Measurements from ENCODE around the gene THRA. TPM values are rescaled to one million over a fixed set of nuclear protein-coding genes. Genes with fewer than 3 reads are reported as not detected.

Gene THRA
- total and polyA plus RNA-seq, 8 donors: 37.9 to 80.7 (median 72.3) TPM

DNA sequence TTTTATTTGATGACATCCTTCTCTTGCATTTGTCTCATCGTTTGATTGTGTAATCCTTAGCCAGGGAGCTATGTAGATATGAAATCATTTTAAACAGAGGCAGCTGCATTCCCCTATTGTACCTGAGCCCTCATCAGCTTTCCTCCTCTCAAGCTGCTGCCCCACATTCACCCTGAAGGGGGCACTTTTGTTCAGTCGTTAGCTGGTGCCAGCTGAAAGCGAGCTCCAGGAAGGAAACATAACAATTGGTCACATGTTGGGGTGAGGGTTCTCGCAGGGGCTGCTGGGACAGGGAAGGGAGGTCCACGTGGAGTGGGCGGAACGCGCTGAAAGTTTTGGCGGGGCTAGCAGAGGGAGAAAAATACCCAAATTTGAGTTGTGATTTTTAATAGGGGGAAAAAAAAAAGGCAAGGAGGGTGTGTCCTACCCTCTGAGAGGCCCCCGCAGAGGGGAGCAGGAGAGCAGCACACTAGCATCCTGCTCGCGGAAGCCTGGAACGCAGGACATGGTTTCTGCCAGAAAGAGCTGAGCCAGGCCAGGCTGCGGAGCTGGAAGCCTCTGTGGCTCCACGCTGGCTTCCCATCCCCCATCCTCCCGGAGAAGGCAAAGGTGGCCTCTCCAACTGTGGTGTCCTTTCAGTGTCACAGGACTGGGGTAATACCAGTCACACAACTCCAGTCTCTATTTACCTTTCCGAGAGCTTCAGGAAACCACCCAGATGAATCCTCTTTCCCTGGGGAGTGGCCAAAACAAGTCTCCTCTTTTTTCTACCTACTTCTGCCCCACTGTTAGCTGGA is 50.5 kb downstream of the THRA start:
- DNase-seq: peak; percentile 93 to 97 (median 94)
- no peaks in the 10 kb centered on the region for H3K27me3 ChIP-seq
- peaks cover 44 to 61% of the 10 kb centered on the region in 2 donors for H3K4me1 ChIP-seq
- TF ChIP-seq, protein P1, sequence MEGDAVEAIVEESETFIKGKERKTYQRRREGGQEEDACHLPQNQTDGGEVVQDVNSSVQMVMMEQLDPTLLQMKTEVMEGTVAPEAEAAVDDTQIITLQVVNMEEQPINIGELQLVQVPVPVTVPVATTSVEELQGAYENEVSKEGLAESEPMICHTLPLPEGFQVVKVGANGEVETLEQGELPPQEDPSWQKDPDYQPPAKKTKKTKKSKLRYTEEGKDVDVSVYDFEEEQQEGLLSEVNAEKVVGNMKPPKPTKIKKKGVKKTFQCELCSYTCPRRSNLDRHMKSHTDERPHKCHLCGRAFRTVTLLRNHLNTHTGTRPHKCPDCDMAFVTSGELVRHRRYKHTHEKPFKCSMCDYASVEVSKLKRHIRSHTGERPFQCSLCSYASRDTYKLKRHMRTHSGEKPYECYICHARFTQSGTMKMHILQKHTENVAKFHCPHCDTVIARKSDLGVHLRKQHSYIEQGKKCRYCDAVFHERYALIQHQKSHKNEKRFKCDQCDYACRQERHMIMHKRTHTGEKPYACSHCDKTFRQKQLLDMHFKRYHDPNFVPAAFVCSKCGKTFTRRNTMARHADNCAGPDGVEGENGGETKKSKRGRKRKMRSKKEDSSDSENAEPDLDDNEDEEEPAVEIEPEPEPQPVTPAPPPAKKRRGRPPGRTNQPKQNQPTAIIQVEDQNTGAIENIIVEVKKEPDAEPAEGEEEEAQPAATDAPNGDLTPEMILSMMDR (IDR thresholded peaks at IDR 0.05): peak; percentile 84 to 95
- no peaks in the 10 kb centered on the region for H3K36me3 ChIP-seq
- peak overlapping the region; percentile 79 to 92 for H3K27ac ChIP-seq
- ATAC-seq: peak; percentile 83
- H3K4me3 ChIP-seq: peak overlapping the region; percentile 40 to 47
- intact Hi-C loops (cut with DNase I): loop anchor here in 1 of 2 donors (10.0 kb wide), 1 partner anchor 61 kb away; the partner anchor contains the start of gene RAPGEFL1
- no peaks in the 10 kb centered on the region for H3K9me3 ChIP-seq

DNA sequence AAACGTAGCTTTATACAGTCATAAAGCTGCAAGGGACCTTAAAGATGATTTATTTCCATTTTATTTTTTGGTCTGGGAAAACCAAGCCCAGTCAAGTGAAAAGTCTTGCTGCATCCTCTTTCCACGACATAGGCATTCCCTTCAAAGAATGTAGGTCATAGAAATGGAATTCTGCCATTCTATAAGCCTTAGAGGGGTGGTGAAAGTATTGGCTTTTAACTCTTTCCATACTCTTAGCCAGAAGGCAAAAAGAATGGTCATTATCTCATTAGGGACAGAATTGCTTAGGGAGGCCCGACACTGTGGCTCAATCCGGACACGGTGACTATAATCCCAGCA is 51.1 kb downstream of the THRA start:
- H3K36me3 ChIP-seq: no peaks in the 10 kb centered on the region
- no peaks in the 10 kb centered on the region for H3K27me3 ChIP-seq
- intact Hi-C loops (cut with DNase I): loop anchor here in 1 of 2 donors (10.0 kb wide), 1 partner anchor 61 kb away; the partner anchor contains the start of gene RAPGEFL1
- ATAC-seq (no peak), DNase-seq (no peak)
- H3K27ac ChIP-seq: peak overlapping the region; percentile 79 to 92
- no peaks in the 10 kb centered on the region for H3K9me3 ChIP-seq
- peak overlapping the region in 1 of 2 donors; percentile 47 for H3K4me3 ChIP-seq
- H3K4me1 ChIP-seq: peaks cover 39 to 60% of the 10 kb centered on the region in 2 donors
- TF ChIP-seq, protein P1 (IDR thresholded peaks at IDR 0.05): no peak

DNA sequence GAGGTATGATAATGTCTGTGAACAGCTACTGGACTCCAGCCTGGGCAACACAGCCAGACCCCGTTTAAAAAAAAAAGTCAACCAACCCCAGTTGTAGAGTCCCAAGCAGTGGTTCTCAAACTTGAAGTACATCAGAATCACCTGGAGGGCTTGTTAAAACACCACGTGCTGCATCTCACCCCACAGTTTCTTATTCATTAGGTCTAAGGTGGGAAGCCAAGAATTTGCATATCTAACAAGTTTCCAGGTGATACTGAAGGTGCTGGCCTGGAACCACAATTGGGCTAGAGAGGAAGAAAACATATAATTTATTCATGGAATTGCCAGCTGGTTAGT is 52.3 kb downstream of the THRA start:
- H3K4me3 ChIP-seq: no peak overlapping the region
- no peaks in the 10 kb centered on the region for H3K9me3 ChIP-seq
- ATAC-seq: no peak
- no peaks in the 10 kb centered on the region for H3K36me3 ChIP-seq
- H3K27ac ChIP-seq: no peak overlapping the region
- H3K27me3 ChIP-seq: no peaks in the 10 kb centered on the region
- peaks cover 38 to 58% of the 10 kb centered on the region in 2 donors for H3K4me1 ChIP-seq
- DNase-seq: no peak
- TF ChIP-seq, protein P1 (IDR thresholded peaks at IDR 0.05): no peak
- intact Hi-C loops (cut with DNase I): loop anchor here in 1 of 2 donors (10.0 kb wide), 1 partner anchor 60 kb away; the partner anchor contains the start of gene RAPGEFL1

GRCh38 chr17:40121181-40122135 is 58.7 kb downstream of the THRA start, which contains the start of gene MSL1:
MSL1 (plus strand) TSS chr17:40121971; CDS start chr17:40122613, 642 bp downstream.
- intact Hi-C loops (cut with DNase I): no loop called here
- TF ChIP-seq, protein P1 (IDR thresholded peaks at IDR 0.05): no peak

More at GRCh38 chr17:40121181-40122135, 58.7 kb downstream of the THRA start, which contains the start of gene MSL1:
- H3K36me3 ChIP-seq: peaks cover 0 to 10% of the 10 kb centered on the region in 2 donors
- peak within 1 kb of the TSS; percentile 95 to 98 for H3K27ac ChIP-seq
- H3K4me1 ChIP-seq: peaks cover 10 to 57% of the 10 kb centered on the region in 2 donors
- H3K4me3 ChIP-seq: peak within 1 kb of the TSS; percentile 98 to 99
- no peaks in the 10 kb centered on the region for H3K27me3 ChIP-seq
- H3K9me3 ChIP-seq: no peaks in the 10 kb centered on the region
- DNase-seq: peak; percentile 84 to 97 (median 90)
- peak; percentile 86 for ATAC-seq

All from left lung (tissue), 10 donors.